ENCODE measurements around the gene PLCXD1.
A peak's percentile ranks its signal among the peaks of the same experiment; 100 is the strongest.
"Not testable (repeated sequence)": the region's sequence is repeated elsewhere in the genome, so short reads cannot be mapped to it uniquely, and the experiment has no call there.

PLCXD1 gene

GRCh38 chrX:264634-265455 lies 16.3 kb upstream of the PLCXD1 start:
- peak; percentile 41 for DNase-seq

GRCh38 chrX:265502-265901 lies 15.7 kb upstream of the PLCXD1 start:
- DNase-seq, result no peak

GRCh38 chrX:267771-268261 lies 13.4 kb upstream of the PLCXD1 start:
- DNase-seq, result no peak

DNA sequence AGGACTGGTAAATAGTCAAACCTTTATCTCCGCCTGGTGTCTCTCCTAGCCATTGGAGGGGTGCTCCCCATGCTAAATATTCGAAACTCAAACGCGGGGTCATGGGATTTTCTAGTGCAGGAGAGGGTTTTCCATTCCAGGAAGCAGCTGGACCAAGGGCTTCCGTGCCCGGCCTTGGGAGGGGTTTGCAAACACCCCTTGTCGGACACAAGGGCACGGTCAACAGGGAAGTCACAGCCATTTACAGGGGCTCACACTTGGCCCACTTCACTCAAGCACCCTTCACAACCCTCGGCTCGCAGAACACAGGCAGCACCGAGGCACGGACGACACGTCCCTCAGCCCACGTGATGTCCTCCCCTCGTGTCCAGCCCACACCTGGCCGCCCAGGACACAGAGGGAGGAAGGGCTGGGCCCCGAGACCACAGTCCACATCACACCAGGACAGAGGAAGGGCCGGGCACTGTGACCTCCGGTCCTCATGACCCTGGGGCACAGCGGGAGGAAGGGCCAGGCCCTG lies 10.3 kb upstream of the PLCXD1 start:
- no peak for DNase-seq

DNA sequence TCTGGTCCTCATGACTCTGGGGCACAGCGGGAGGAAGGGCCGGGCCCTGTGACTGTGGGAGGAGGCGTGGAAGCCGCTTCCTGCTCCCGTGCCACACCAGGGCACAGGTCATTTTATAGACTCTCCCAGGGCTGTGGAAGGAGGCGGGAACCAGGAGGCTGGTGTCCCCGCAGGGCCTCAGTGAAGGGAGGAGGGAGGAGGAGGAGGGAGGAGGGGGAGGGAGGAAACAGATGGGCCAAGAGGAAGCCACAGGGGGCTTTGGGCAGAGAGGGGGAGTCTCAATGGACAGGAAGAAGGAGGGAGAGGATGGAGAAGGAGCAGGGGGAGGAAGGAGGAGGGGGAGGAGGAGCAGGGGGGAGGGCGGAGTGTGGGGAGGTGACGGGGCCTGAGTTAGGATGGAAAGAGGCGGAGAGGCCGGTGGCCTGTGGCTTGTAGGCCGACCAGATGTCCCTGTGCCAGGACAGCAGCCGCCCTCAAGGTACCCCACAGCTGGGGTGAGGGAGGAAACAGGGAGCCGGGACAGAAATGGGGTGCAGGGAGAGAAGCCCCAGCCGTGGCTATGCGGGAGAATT lies 6.2 kb upstream of the PLCXD1 start:
- DNase-seq, result peak; percentile 57

DNA sequence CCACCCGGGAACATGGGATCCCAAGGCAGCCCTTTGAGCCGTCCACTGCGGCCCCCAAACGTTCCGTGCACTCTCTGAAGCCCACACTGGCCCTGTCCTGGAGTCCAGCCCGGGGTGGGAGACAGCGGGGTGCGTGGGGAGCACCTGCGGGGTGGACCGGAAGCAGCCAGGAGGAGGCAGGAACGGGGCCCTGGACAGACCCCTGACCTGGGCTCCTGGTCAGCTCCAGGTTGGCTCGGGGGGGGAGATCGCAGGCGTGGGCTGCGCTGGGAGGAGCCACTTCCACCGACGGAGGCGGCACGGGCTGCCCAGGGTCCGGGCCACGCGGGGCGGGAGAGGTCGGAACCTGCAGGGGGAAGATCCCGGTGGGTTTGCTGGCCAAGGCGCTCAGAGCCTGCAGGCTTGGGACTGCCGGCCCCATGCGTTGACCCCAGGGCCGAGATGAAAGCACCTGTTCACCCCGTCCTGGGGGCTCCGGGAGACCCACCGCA lies 5.7 kb upstream of the PLCXD1 start:
- DNase-seq, result no peak

DNA sequence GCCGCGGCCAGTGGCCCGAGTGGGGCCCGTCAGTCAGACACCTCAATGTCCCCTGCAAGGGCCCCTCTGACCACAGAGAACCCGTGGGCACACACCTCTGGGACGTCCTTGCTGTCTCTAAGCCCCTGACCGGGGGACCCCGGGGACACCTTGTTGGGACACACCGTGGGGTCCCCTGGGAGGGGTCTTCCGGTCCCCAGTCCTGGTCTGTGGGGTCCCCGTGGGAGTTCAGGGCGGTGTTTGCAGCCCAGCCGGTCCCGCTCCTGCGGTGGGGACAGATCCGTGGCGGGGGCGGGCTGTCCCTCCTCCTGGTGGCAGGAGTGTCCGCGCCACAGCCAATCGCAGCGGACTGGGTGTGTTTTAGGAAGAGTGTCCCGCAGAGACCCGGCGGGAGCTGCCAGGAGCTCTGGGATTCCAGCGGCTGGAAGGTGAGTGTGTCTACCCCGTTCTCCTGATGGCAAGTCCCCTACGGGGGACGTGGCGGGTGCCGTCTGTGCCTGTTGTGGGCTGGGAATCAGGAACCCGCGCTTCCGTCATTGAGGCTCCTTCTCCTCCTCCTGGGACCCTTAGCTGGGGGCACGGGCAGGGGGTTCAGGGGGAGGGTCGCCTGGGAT lies 5.1 kb upstream of the PLCXD1 start:
- peak; percentile 77 for DNase-seq

DNA sequence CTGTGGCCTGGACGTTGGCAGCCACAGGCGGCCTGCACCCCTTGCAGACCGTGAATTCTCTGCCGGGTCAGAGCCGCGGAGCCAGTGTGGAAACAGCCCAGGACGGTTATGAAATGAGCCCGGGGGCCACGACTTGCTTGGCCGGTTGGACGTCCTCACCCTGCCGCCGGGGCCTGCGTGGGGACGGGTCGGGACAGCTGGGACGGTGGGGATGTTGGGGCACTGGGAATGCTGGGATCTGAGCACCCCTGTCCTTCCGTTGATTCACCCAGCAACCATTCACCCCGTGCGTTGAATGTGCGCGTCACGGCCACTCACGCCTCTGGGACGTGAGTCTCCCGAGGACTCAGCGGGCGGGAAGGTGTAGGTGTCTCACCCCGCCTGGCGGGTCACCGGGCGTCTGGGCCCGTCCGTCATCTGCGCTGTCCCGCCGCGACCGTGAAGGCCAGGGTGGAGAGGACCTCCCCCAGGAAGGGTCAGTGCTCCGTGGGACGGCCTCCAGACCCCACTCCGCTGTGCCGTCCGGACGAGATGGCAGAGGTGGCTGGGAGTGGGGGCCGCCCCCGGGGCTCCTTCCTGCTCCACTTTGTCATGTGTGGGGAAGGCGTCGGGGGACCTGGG lies 4.5 kb upstream of the PLCXD1 start:
- peak; percentile 46 for DNase-seq

- DNase-seq, result peak; percentile 34
Observed at GRCh38 chrX:279757-280604, 1.2 kb upstream of the PLCXD1 start.

DNA sequence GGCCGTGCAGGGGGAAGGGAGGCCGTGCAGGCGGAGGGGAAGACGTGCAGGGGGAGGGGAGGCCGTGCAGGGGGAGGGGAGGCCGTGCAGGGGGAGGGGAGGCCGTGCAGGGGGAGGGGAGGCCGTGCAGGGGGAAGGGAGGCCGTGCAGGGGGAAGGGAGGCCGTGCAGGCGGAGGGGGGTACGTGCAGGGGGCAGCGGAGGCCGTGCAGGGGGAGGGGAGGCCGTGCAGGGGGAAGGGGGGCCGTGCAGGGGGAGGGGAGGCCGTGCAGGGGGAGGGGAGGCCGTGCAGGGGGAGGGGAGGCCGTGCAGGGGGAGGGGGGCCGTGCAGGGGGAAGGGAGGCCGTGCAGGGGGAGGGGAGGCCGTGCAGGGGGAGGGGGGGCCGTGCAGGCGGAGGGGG lies 459 bp upstream of the PLCXD1 start:
- not testable (repeated sequence) for DNase-seq

- DNase-seq, result not testable (repeated sequence)
Observed at GRCh38 chrX:282000-282681, 960 bp downstream of the PLCXD1 start.

GRCh38 chrX:283115-283845 lies 2.1 kb downstream of the PLCXD1 start:
- peak; percentile 99 for DNase-seq

GRCh38 chrX:285076-285677 lies 4.0 kb downstream of the PLCXD1 start:
- DNase-seq, result no peak

GRCh38 chrX:287670-288069 lies 6.5 kb downstream of the PLCXD1 start:
- DNase-seq, result no peak

GRCh38 chrX:288561-288991 lies 7.4 kb downstream of the PLCXD1 start:
- no peak for DNase-seq

DNA sequence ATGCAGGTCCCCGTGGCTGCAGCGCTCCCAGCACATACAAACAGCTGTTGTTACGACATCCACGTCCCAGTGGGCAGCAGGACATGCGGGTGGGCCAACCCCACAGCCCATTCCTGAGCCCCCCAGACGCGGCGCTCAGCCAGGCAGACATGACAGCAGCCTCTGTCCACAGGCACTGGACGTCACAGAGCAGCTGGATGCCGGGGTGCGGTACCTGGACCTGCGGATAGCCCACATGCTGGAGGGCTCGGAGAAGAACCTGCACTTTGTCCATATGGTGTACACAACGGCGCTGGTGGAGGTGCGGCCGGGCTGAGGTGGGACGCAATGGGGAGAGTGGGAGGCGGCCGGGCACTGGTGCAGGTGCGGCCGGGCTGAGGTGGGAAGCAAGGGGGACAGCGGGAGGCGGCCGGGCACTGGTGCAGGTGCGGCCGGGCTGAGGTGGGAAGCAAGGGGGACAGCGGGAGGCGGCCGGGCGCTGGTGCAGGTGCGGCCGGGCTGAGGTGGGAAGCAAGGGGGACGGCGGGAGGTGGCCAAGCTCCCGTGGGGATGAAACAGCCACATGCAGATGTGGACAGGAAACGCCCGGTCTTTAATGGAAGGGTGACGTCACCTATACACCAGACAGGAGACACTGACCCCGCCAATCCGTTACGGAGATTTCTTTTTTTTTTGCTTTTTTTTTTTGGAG lies 9.4 kb downstream of the PLCXD1 start:
- DNase-seq, result no peak

DNA sequence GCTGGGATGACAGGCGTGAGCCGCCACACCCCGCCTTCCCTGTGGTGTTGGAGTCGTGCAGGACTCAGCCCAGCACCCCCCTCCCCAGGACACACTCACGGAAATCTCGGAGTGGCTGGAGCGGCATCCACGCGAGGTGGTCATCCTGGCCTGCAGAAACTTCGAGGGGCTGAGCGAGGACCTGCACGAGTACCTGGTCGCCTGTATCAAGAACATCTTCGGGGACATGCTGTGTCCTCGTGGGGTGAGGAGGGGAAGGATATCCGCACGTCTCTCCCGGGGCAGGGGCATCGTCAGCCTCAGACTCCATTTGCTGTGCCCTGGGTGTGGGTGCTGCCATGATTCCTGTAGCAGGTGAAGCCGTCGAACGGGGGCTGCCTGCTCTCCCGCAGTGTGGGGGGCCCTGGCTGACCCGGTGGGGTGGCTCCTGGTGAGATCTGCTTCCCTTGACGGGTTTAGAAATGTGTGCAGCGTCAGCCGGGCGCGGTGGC lies 10.3 kb downstream of the PLCXD1 start:
- DNase-seq, result no peak

DNA sequence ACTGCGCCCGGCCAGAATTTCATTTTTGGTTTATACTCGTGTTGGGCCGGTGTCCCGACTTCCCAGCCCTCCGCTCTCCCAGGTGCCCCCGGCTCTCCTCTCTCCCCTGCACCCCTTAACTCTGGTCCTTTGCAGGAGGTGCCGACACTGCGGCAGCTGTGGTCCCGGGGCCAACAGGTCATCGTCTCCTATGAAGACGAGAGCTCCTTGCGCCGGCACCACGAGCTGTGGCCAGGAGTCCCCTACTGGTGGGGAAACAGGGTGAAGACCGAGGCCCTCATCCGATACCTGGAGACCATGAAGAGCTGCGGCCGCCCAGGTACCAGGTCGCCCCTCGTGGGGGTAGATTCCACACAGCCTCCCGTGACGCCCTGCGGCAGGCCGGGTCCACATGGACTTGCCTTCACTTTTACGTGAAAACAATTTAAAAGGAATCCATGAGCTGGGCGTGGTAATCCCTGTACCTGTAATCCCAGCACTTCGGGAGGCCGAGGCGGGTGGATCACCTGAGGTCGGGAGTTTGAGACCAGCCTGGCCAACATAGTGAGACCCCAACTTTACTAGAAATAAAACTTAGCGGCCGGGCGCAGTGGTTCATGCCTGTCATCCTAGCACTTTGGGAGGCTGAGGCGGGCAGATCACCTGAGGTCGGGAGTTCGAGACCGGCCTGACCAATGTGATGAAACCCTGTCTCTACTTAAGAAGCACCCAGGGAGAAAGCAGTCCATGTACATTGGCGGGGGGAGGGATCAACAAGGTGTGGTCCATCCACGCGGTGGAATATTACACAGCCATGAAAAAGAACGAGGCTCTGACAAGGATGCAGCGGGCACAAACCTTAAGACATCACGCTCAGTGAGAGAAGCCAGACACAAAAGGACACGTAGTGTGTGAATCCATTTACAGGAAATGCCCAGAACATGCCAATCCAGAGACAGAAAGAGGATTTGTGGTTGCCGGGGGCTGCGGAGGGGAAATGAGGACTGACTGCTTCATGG lies 12.0 kb downstream of the PLCXD1 start:
- no peak for DNase-seq
